NCI-H187 (cell line): ENCODE measurements around the gene FSD2.
"Not testable (repeated sequence)": the region's sequence is repeated elsewhere in the genome, so short reads cannot be mapped to it uniquely, and the experiment has no call there.

ENCODE experiments used
- DNase-seq, 2 experiments: peaks; one replicate each; lab custom pipeline; 2025; lab: John Stamatoyannopoulos, UW

Gene FSD2

DNA sequence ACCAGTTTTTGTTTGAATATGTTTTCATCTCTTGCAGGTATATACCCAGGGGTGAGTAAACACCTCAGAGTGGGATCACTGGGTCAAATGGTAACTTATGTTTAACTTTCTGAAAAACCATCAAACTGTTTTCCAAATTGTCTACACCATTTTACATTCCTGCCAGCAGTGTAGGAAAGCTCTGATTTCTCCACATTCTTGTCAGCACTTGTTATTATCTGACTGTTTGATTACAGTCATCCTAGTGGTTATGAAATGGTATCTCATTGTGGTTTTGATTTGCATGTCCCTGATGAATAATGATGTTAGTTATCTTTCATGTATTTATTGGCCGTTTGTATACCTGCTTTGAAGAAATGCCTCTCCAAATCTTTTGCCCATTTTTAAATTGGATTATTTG, 13.8 kb downstream of the FSD2 start:
- no peak for DNase-seq

- DNase-seq: no peak
Measured at GRCh38 chr15:82790321-82790720, 15.5 kb downstream of the FSD2 start.

DNA sequence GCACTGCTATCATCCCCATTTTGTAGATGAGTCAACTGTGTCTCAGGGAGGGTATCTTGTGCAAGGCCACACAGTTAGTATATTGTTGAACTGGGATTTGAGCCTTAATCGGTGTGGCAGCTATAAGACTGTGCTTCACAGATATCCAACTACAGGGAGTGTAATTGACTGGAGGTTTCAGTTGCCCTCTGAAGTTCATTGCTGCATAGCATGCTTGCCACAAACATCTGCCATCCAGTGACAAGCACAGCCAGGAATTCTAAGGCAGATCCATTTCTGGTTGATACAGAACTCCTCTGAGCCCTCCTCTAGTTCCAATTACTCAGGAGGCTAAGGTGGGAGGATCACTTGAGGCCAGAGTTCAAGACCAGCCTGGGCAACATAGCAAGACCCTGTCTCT, 16.4 kb downstream of the FSD2 start:
- no peak for DNase-seq

- DNase-seq: no peak
Measured at GRCh38 chr15:82788496-82788895, 17.4 kb downstream of the FSD2 start.

DNA sequence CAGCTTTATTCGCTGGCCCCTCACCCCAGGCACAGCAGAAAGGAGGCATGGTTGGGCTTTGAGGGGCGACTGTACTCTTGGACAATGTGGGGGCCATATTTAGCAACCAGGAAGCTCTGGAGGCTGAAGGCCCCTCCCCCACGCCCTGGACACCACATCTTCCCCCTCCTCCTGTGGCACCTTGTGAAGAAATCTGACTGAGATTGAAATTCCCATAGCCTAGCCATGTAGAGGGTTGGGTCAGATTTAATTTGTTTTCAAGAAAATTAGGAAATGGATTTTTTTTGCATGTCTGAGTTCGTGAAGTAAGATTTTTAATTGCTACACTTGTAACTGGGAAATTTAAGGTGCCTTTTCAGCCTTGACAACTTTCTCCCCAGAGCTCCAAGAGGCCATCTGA, 24.5 kb downstream of the FSD2 start:
- DNase-seq: no peak

- DNase-seq: no peak
Measured at GRCh38 chr15:82778755-82779154, 27.1 kb downstream of the FSD2 start.

DNA sequence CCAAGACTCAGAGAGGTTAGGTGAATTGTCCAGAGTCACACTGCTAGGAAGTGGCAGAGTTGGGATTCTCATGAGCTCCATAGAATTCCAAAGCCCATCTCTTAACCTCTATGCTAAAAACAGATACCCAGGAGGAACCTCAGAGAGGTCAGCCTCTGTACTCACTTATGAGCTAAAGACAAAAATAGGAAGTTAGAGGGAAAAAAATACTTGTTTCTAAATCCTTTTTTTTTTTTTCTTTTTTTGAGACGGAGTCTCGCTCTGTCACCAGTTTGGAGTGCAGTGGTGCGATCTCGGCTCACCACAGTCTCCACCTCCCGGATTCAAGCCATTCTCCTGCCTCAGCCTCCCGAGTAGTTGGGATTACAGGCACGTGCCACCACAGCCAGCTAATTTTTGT, 31.4 kb downstream of the FSD2 start:
- no peak for DNase-seq

DNA sequence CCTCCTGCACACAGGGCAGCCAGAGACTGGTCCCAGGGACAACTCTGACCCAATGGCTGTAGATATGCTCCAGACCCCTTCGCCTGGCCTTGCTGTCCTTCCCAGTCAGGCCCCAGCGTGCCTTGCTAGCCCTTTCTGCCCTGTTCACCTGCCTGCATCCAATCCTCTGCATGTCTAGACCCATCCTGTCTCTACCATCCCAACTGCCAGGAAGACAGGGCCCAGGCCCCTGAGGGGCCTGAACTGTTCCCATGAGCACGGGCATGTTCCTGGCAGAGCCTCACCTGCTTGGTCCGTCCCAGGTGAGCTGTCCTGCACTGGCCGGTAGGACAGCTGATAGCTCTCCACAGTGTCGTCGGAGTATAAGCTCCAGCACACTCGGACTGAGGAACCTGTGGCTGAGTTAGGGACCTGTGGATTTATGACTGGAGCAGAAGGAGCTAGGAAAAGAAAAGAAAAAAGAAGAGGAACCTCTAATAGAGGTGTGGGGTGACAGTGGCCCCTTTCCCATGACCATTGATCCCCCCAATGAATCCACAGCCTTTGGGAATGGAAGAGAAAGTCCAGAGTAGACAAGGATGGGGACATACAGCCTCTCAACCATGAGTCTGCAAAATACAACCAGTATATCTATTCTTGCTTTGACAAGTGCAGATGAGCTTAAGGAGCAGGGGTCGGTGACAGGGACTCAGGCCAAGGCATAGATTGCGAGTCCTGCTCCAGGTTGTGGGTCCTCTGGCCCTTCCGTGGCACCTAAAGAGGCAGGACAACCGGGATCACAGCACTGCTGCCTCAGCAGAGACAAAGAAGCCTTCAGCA, 33.9 kb downstream of the FSD2 start:
- DNase-seq: no peak

DNA sequence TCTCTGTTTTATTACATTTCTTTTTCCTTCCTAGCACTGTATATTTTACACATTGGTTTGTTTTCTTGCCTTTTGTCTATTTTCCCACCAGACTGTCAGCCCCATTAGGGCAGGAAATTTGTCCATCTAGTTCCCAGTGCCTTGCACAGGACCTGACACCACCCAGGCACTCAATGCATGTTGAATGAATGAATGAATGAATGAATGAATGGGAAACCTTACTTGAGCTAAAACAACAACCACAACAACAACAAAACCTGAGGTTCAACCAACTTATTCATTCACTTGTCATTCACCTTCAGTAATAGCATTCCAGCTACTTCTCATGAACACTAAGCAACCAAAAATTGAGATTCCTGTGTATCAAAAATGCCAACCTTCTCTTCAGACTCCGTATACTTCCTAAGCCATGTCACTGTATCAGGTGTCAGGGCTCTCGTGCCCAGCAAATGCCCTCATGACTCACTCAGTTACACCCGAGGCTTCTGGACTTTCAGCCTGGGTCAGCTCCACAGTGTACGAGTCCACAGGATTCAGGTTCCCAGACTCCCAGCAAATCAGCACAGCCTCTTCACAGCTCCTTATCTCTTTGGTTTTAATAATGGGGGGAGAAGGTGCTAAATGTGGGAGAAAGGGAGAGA, 37.3 kb downstream of the FSD2 start:
- no peak for DNase-seq

DNA sequence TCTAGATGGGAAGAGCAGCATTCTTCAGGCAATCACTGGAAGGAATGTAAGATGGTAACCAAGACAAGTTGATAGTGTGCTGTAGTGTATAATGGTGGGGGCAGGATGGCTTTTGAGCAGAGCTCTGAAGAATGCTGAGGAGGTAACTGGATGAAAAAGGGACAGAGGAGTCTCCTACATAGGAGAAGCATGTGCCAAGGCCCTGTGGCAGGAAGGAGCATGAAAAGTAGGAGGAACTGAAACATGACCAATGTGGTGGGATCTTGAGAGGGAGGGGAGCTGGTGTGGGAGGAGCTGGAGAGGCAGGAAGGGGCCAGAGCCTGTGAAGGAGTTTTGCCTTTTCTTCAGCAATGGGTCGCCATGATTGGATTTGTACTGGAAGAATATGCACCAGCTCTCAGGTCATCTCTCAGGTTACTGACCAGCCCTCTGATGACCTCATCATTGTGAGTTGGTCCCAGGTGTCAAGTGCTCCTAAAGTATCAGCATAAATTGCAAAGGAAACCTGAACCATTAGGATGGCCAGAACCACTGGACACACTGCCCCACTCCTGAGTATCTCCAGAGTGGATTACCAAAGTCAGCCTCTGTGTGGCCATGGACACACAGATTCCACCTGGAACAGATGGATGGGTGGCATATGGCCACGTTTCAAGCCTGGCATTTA, 38.6 kb downstream of the FSD2 start:
- DNase-seq: no peak

GRCh38 chr15:82766201-82766600, 39.7 kb downstream of the FSD2 start:
- not testable (repeated sequence) for DNase-seq

GRCh38 chr15:82764740-82765139, 41.1 kb downstream of the FSD2 start:
- no peak for DNase-seq

DNA sequence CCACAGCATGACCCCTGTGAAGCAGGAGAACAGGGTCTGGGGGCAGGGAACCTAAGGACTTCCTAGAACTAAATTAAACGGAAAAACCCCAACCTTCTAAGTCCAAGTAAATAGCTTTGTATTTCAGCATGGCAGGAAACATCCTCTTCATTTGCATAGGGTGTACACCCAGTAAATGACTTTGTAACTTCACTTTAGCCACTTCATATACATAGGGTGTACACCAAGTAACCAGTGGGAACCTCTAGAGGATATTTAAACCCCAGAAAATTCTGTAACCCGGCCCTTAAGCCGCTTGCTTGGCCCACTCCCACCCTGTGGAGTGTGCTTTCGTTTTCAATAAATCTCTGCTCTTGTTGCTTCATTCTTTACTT, 41.8 kb downstream of the FSD2 start:
- no peak for DNase-seq

DNA sequence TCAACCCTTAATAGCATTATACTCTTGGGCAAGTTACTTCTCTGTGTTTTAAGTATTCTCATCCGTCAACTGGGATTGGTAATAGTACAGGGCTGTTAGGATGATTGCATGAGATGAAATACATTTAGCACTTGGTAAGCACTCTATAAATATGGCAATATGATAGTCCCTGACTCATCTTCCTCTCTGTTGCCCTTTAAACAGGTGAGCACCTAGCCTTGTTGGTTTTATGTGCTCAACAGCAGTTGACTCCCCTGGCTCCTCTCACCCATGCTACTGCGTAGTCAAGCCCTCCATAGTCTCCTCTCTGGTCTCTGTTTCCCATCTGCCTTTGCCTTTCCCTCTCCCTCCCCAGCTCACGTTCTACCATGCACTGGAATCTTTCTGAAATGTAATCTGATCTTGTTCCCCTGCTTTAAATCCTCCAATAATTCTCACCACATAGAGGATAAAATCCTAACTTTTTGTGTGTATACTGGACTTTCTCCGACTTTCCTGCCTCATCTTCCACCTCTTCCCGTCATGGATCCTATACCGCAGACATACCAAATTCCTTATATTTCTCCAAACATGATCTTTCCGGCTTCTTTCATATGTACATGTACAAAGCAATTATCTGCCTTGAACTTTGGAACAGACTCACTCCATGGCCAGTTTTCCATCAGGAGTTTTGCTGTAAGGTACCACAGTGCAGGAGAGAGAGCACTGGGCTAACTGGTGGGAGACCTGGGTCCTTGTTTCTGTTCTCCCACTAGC, 42.3 kb downstream of the FSD2 start:
- DNase-seq: no peak

DNA sequence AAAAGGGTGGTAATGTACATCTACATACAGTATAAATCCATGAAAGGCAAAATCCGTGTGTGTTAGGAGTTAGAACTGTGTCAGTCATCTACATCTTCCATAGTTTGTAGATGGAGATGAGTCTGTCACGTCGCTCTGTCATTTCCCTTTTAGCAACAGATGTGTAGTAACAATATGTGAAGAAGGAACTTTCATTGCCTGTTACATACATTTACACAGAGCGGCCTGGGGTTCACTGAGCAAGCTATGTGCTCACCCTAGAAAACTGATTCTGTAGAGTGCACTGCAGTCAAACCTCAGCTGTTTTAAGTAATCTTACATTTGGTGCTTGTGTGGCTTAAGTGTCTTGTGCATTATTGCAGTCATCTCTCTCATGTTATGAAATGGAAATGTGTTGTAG, 54.6 kb downstream of the FSD2 start:
- DNase-seq: no peak

- no peak for DNase-seq
Measured at GRCh38 chr15:82750831-82751180, 55.1 kb downstream of the FSD2 start.

GRCh38 chr15:82749951-82750830, 55.7 kb downstream of the FSD2 start:
- DNase-seq: peak; percentile 42 to 72

GRCh38 chr15:82748315-82748714, 57.6 kb downstream of the FSD2 start:
- DNase-seq: no peak

GRCh38 chr15:82743810-82744209, 62.1 kb downstream of the FSD2 start:
- no peak for DNase-seq

DNA sequence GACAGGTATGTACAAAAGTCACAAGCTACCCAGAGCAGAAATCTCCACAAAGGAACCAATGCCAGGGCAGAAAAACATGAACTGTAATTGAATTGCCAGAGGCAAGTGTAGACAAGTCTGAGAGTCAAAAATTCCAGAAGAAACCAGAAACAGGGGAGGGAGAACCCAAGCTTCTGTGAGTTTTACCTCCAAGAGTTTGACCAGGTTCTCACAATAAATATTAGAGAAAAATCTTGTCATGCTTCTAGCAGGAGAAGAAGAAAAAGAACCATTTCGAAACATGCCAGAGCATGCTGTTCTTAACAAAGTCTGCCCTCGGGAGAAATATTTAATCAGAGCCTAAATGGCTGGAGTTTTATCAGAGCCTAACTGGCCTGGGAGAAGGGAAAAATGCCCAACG, 63.7 kb downstream of the FSD2 start:
- DNase-seq: no peak

DNA sequence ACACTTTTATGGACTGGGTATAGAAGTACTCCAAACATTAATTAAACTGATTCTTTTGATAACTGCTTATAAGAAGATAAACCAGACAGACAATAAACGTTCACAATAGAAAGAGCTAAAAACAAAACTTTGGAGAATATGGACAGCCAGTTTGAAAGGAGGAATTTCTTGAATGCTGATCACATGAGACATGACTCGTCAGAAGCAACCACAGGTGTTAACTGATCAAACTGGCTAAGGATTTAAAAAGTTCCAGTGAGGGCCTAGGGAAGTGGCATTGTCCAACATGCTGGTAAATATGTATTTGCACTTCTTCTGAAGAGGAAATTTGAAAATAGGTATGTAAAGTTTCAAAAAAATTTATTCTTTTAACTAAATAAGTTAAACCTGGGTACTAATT, 66.8 kb downstream of the FSD2 start:
- no peak for DNase-seq

DNA sequence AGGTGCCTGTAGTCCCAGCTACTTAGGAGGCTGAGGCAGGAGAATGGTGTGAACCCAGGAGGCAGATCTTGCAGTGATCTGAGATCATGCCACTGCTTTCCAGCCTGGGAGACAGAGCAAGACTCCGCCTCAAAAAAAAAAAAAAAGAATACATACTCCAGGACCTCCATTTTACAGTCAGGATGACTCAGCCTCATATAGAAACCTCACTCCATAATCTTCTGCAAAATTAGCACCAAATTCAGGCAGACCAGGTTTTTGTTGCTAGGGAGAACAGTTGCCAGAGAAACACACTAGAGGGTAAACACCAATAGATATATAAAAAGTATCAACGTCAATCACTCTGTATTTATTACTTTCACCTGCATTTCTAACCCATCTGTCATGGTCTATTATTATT, 67.9 kb downstream of the FSD2 start:
- no peak for DNase-seq
